HEK293 (cell line): ENCODE measurements around the gene ELN.

ENCODE experiments used
- CTCF ChIA-PET: fragments of 350-600 bp; formaldehyde crosslinking; extraction: SDS; loops from one replicate; lab custom pipeline; 2021; ENCODE audit warnings: antibody characterized with exemption; lab: Yijun Ruan, JAX
- POLR2A ChIA-PET: fragments of 300-600 bp; formaldehyde crosslinking; extraction: SDS; loops from one replicate; lab custom pipeline; 2020; ENCODE audit warnings: antibody characterized with exemption, inconsistent platforms; lab: Yijun Ruan, JAX
- H3K27ac ChIP-seq: fragments of 200-500 bp; sonication (Bioruptor generic); 2 replicates; pipeline ENCODE4 v1.5.1; 2014; ENCODE audit warnings: low read depth, low read length, control low read depth, inconsistent platforms; ENCODE audit errors: extremely low read depth
- H3K36me3 ChIP-seq, 2 experiments: fragments of 200-500 bp in 1 of 2; sonication (Bioruptor generic) in 1 of 2; 1 replicate in 1 of 2; 2 replicates in 1 of 2; pipeline ENCODE4 v1.5.1; 2014 to 2017; ENCODE audit warnings: inconsistent platforms in 2 of 2, low read length in 2 of 2; ENCODE audit not compliant: control insufficient read depth in 2 of 2, insufficient read depth in 1 of 2
- H3K4me1 ChIP-seq: fragments of 200-500 bp; sonication (Bioruptor generic); 2 replicates; pipeline ENCODE4 v1.5.1; 2014; ENCODE audit warnings: mild to moderate bottlenecking, low read length, inconsistent platforms; ENCODE audit not compliant: control insufficient read depth, insufficient read depth
- H3K4me3 ChIP-seq: 2 replicates; pipeline ENCODE4 v1.5.1; 2011; ENCODE audit warnings: low read depth, mild to moderate bottlenecking, control low read depth, low read length, moderate library complexity
- H3K9me3 ChIP-seq: fragments of 200-500 bp; sonication (Bioruptor generic); 2 replicates; pipeline ENCODE4 v1.5.1; 2014; ENCODE audit warnings: low read depth, low read length, inconsistent platforms; ENCODE audit not compliant: control insufficient read depth, insufficient read depth
- BCL11A ChIP-seq: fragments of 450-650 bp; formaldehyde crosslinking; IDR thresholded peaks from 2 replicates; pipeline ENCODE4 v1.5.1; 2016; ENCODE audit warnings: low read depth, missing biosample characterization, missing genetic modification characterization
- EGR2 ChIP-seq: fragments of 450-650 bp; formaldehyde crosslinking; IDR thresholded peaks from 2 replicates; pipeline ENCODE4 v1.5.1; 2016; ENCODE audit warnings: low read depth, missing biosample characterization, missing genetic modification characterization
- HOXD13 ChIP-seq: sonication (generic); formaldehyde crosslinking; IDR thresholded peaks from 2 replicates; pipeline ENCODE4 v1.8.0; 2022; ENCODE audit warnings: missing genetic modification reagents, borderline replicate concordance
- IKZF3 ChIP-seq: fragments of 450-650 bp; IDR thresholded peaks from 2 replicates; pipeline ENCODE4 v1.5.0; 2018; ENCODE audit warnings: missing biosample characterization, mild to moderate bottlenecking, missing genetic modification characterization, moderate library complexity
- KLF17 ChIP-seq: fragments of 450-650 bp; formaldehyde crosslinking; IDR thresholded peaks from 2 replicates; pipeline ENCODE4 v1.5.1; 2016; ENCODE audit warnings: missing biosample characterization, missing genetic modification characterization
- OVOL3 ChIP-seq: fragments of 450-650 bp; formaldehyde crosslinking; IDR thresholded peaks from 2 replicates; pipeline ENCODE4 v1.5.1; 2016; ENCODE audit warnings: missing biosample characterization, missing genetic modification characterization
- PATZ1 ChIP-seq: fragments of 450-650 bp; formaldehyde crosslinking; IDR thresholded peaks from 2 replicates; pipeline ENCODE4 v1.5.1; 2016; ENCODE audit warnings: missing biosample characterization, missing genetic modification characterization
- REPIN1 ChIP-seq: fragments of 450-650 bp; formaldehyde crosslinking; IDR thresholded peaks from 2 replicates; pipeline ENCODE4 v1.5.1; 2017; ENCODE audit warnings: missing biosample characterization, missing genetic modification characterization, low read depth
- TCF7L2 ChIP-seq: IDR thresholded peaks from 2 replicates; pipeline ENCODE4 v1.6.1; 2011; ENCODE audit warnings: low read depth, mild to moderate bottlenecking, inconsistent platforms, low read length, moderate library complexity, borderline replicate concordance
- YY2 ChIP-seq: fragments of 450-650 bp; formaldehyde crosslinking; IDR thresholded peaks from 2 replicates; pipeline ENCODE4 v1.5.1; 2016; ENCODE audit warnings: missing biosample characterization, missing genetic modification characterization
- ZBTB10 ChIP-seq: fragments of 450-650 bp; formaldehyde crosslinking; IDR thresholded peaks from 2 replicates; pipeline ENCODE4 v1.5.1; 2016; ENCODE audit warnings: missing biosample characterization, missing genetic modification characterization
- ZFHX2 ChIP-seq: fragments of 450-650 bp; formaldehyde crosslinking; conservative IDR thresholded peaks from 2 replicates; pipeline ENCODE4 v1.5.1; 2016; ENCODE audit warnings: missing biosample characterization, missing genetic modification characterization
- ZFP41 ChIP-seq: fragments of 450-650 bp; formaldehyde crosslinking; IDR thresholded peaks from 2 replicates; pipeline ENCODE4 v1.5.1; 2016; ENCODE audit warnings: missing biosample characterization, missing genetic modification characterization, borderline replicate concordance
- ZNF239 ChIP-seq: fragments of 450-650 bp; formaldehyde crosslinking; IDR thresholded peaks from 2 replicates; pipeline ENCODE4 v1.5.1; 2016; ENCODE audit warnings: missing biosample characterization, missing genetic modification characterization
- ZNF416 ChIP-seq: fragments of 450-650 bp; formaldehyde crosslinking; IDR thresholded peaks from 2 replicates; pipeline ENCODE4 v1.5.1; 2016; ENCODE audit warnings: missing biosample characterization, missing genetic modification characterization
- ZNF596 ChIP-seq: fragments of 450-650 bp; IDR thresholded peaks from 2 replicates; pipeline ENCODE4 v1.5.0; 2018; ENCODE audit warnings: missing biosample characterization, mild to moderate bottlenecking, missing genetic modification characterization, moderate library complexity
- ZNF610 ChIP-seq: fragments of 450-650 bp; formaldehyde crosslinking; IDR thresholded peaks from 2 replicates; pipeline ENCODE4 v1.5.1; 2016; ENCODE audit warnings: missing biosample characterization, missing genetic modification characterization, borderline replicate concordance
- ZNF624 ChIP-seq: fragments of 450-650 bp; formaldehyde crosslinking; IDR thresholded peaks from 2 replicates; pipeline ENCODE4 v1.5.1; 2017; ENCODE audit warnings: missing biosample characterization, missing genetic modification characterization
- ZNF645 ChIP-seq: fragments of 450-650 bp; formaldehyde crosslinking; IDR thresholded peaks from 2 replicates; pipeline ENCODE4; 2016; ENCODE audit warnings: missing biosample characterization, missing genetic modification characterization
- ZNF658 ChIP-seq: fragments of 450-650 bp; formaldehyde crosslinking; IDR thresholded peaks from 2 replicates; pipeline ENCODE4; 2016; ENCODE audit warnings: missing biosample characterization, missing genetic modification characterization
- ZSCAN23 ChIP-seq: fragments of 450-650 bp; formaldehyde crosslinking; IDR thresholded peaks from 2 replicates; pipeline ENCODE4 v1.5.1; 2016; ENCODE audit warnings: missing biosample characterization, missing genetic modification characterization

Gene ELN

GRCh38 chr7:73981933-73982332 is 46.0 kb upstream of the ELN start (continued):
- TF ChIP-seq ZBTB10 (tag by site-specific recombination) (no peak), EGR2 (tag by site-specific recombination) (no peak), YY2 (tag by site-specific recombination) (no peak), HOXD13 (CRISPR knock-in tag) (no peak), TCF7L2 (no peak)

- TF ChIP-seq OVOL3 (tag by site-specific recombination), result no peak
- TF ChIP-seq ZNF624 (tag by site-specific recombination), result no peak
- TF ChIP-seq ZNF416 (tag by site-specific recombination), result no peak
- TF ChIP-seq REPIN1 (tag by site-specific recombination), result no peak
- TF ChIP-seq ZBTB10 (tag by site-specific recombination), result no peak
- TF ChIP-seq IKZF3 (tag by site-specific recombination), result no peak
- no peak for TF ChIP-seq ZNF658
These were observed 44.4 kb upstream of the ELN start for GRCh38 chr7:73983437-73984164.

GRCh38 chr7:73984481-73985205 is 43.3 kb upstream of the ELN start:
- H3K27ac ChIP-seq, result no peak overlapping the region
- no peaks in the 10 kb centered on the region for H3K36me3 ChIP-seq
- ChIA-PET POLR2A (interaction anchor here (0.6 kb wide), 1 partner anchor 15 kb away, joined by 3 read pairs; no protein-coding TSS in a partner anchor), CTCF (interaction anchor here (0.6 kb wide), 1 partner anchor 239 kb away, joined by 4 read pairs; no protein-coding TSS in a partner anchor)
- H3K9me3 ChIP-seq, result no peaks in the 10 kb centered on the region
- H3K4me3 ChIP-seq, result no peak overlapping the region
- no peaks in the 10 kb centered on the region for H3K4me1 ChIP-seq
- no peak for TF ChIP-seq ZNF645 (tag by site-specific recombination)
- TF ChIP-seq ZNF610 (tag by site-specific recombination), result no peak
- TF ChIP-seq ZFHX2 (tag by site-specific recombination), result no peak
- no peak for TF ChIP-seq BCL11A (tag by site-specific recombination)
- TF ChIP-seq ZNF658, result no peak
- no peak for TF ChIP-seq ZNF239 (tag by site-specific recombination)
- no peak for TF ChIP-seq ZNF596 (tag by site-specific recombination)
- no peak for TF ChIP-seq ZSCAN23 (tag by site-specific recombination)
- TF ChIP-seq HOXD13 (CRISPR knock-in tag), result no peak
- no peak for TF ChIP-seq PATZ1
- TF ChIP-seq ZFP41 (tag by site-specific recombination), result no peak
- no peak for TF ChIP-seq KLF17 (tag by site-specific recombination)

More at GRCh38 chr7:73983437-73984164, 44.4 kb upstream of the ELN start:
- no peak overlapping the region for H3K27ac ChIP-seq
- H3K36me3 ChIP-seq, result no peaks in the 10 kb centered on the region
- POLR2A ChIA-PET, result interaction anchor here (0.6 kb wide), 1 partner anchor 16 kb away, joined by 3 read pairs; no protein-coding TSS in a partner anchor
- CTCF ChIA-PET, result interaction anchor here (0.6 to 0.7 kb wide), 2 partner anchors 55 to 118 kb away, joined by 3 read pairs; no protein-coding TSS in a partner anchor
- peaks cover 3% of the 10 kb centered on the region; the same call in 1 of the 2 replicates for H3K4me1 ChIP-seq
- no peak overlapping the region for H3K4me3 ChIP-seq
- no peaks in the 10 kb centered on the region for H3K9me3 ChIP-seq
